Measurements from ENCODE around the gene LAMP1.
"Not testable (repeated sequence)": the region's sequence is repeated elsewhere in the genome, so short reads cannot be mapped to it uniquely, and the experiment has no call there.

The LAMP1 gene

GRCh38 chr13:113297370-113298042, 467 bp downstream of the LAMP1 start:
- DNase-seq, result peak; percentile 24

GRCh38 chr13:113298043-113298945, 1.3 kb downstream of the LAMP1 start:
- DNase-seq, result peak; percentile 55

- no peak for DNase-seq
Measured at GRCh38 chr13:113299951-113300350, 2.9 kb downstream of the LAMP1 start.

GRCh38 chr13:113302986-113303385, 5.9 kb downstream of the LAMP1 start:
- DNase-seq, result no peak

- DNase-seq, result no peak
Measured at GRCh38 chr13:113304121-113304520, 7.1 kb downstream of the LAMP1 start.

- DNase-seq, result no peak
Measured at GRCh38 chr13:113305208-113305607, 8.2 kb downstream of the LAMP1 start.

GRCh38 chr13:113307491-113307890, 10.5 kb downstream of the LAMP1 start:
- no peak for DNase-seq

- DNase-seq, result no peak
Measured at GRCh38 chr13:113309473-113309872, 12.4 kb downstream of the LAMP1 start.

- not testable (repeated sequence) for DNase-seq
Measured at GRCh38 chr13:113314112-113314511, 17.1 kb downstream of the LAMP1 start.

GRCh38 chr13:113314895-113315470, 17.9 kb downstream of the LAMP1 start:
- DNase-seq, result not testable (repeated sequence)

GRCh38 chr13:113315992-113316391, 19.0 kb downstream of the LAMP1 start:
- DNase-seq, result no peak

- no peak for DNase-seq
Measured at GRCh38 chr13:113317031-113317430, 20.0 kb downstream of the LAMP1 start.

- DNase-seq, result no peak
Measured at GRCh38 chr13:113318956-113319355, 21.9 kb downstream of the LAMP1 start.

GRCh38 chr13:113319371-113319770, 22.3 kb downstream of the LAMP1 start:
- no peak for DNase-seq

- no peak for DNase-seq
Measured at GRCh38 chr13:113320226-113320875, 23.3 kb downstream of the LAMP1 start.

GRCh38 chr13:113321546-113321945, 24.5 kb downstream of the LAMP1 start:
- no peak for DNase-seq

- no peak for DNase-seq
Measured at GRCh38 chr13:113322043-113322461, 25.0 kb downstream of the LAMP1 start.

GRCh38 chr13:113322890-113323651, 26.0 kb downstream of the LAMP1 start:
- no peak for DNase-seq

GRCh38 chr13:113323869-113324268, 26.8 kb downstream of the LAMP1 start:
- DNase-seq, result no peak

GRCh38 chr13:113324398-113324797, 27.4 kb downstream of the LAMP1 start:
- no peak for DNase-seq

- no peak for DNase-seq
Measured at GRCh38 chr13:113325779-113326178, 28.7 kb downstream of the LAMP1 start.

GRCh38 chr13:113327391-113327765, 30.3 kb downstream of the LAMP1 start:
- DNase-seq, result no peak
